GM12878 (cell line): ENCODE data around the gene CENPC. TPM values are rescaled to one million over a fixed set of nuclear protein-coding genes. Genes with fewer than 3 reads are reported as not detected.

Source experiments
- ATAC-seq: fragments of 200-7000 bp; cut with Tn5 transposase; 3 replicates; pipeline ENCODE4 v1.9.1; 2020; ENCODE audit warnings: mild to moderate bottlenecking, moderate library complexity
- BruUV-seq: library from RNA; stranded (reverse); fragments of 400-500 nt; replicated peaks from 2 replicates; lab custom pipeline; 2021; lab: Mats Ljungman, UMichigan
- CTCF ChIA-PET: fragments of 300-600 bp; sonication (Branson Sonifier 250); formaldehyde crosslinking; extraction: SDS; loops from one replicate; lab custom pipeline; 2021; ENCODE audit warnings: inconsistent platforms; lab: Yijun Ruan, JAX
- POLR2A ChIA-PET: fragments of 350-600 bp; formaldehyde crosslinking; extraction: SDS; loops from one replicate; lab custom pipeline; 2021; ENCODE audit warnings: inconsistent platforms; lab: Charles Lee
- RAD21 ChIA-PET: fragments of 300-600 bp; sonication (Branson Sonifier 250); formaldehyde crosslinking; loops from one replicate; lab custom pipeline; 2023; ENCODE audit warnings: antibody characterized with exemption; ENCODE audit not compliant: unreplicated experiment; lab: Charles Lee
- SMC1A ChIA-PET: fragments of 300-600 bp; sonication (Branson Sonifier 250); formaldehyde crosslinking; loops from one replicate; lab custom pipeline; 2023; ENCODE audit not compliant: unreplicated experiment, uncharacterized antibody; lab: Charles Lee
- DNase-seq: peaks from one replicate; pipeline ENCODE4 v3.0.0-alpha.2; 2011; ENCODE audit warnings: low read depth, low spot score
- FAIRE-seq: peaks from 3 replicates; lab custom pipeline; 2011; peaks lifted over from hg19 to GRCh38; lab: Jason Lieb, UNC
- H2AFZ ChIP-seq: 2 replicates; pipeline ENCODE4 v1.6.0; 2011; ENCODE audit warnings: low read depth, low read length, control low read depth; ENCODE audit not compliant: control insufficient read depth
- H3K27ac ChIP-seq: 2 replicates; pipeline ENCODE4 v1.5.1; 2011; ENCODE audit warnings: control low read depth; ENCODE audit not compliant: control insufficient read depth, insufficient read depth
- H3K27me3 ChIP-seq, 2 experiments: replicated peaks in 1 of 2; 2 replicates each; pipeline versions ENCODE4 v1.6.0 to v1.6.1; 2011; ENCODE audit warnings: low read length in 1 of 2; ENCODE audit not compliant: control insufficient read depth in 2 of 2, insufficient read depth in 2 of 2
- H3K36me3 ChIP-seq, 2 experiments: 2 replicates each; pipeline ENCODE4 v1.5.1; 2011; ENCODE audit warnings: low read length in 1 of 2; ENCODE audit not compliant: control insufficient read depth in 2 of 2, insufficient read depth in 2 of 2
- H3K4me1 ChIP-seq: 2 replicates; pipeline ENCODE4 v1.6.1; 2011; ENCODE audit warnings: mild to moderate bottlenecking, low read length, moderate library complexity, mixed read lengths; ENCODE audit not compliant: control insufficient read depth, insufficient read depth
- H3K4me2 ChIP-seq: 2 replicates; pipeline ENCODE4 v1.6.0; 2011; ENCODE audit warnings: control low read depth; ENCODE audit not compliant: control insufficient read depth, insufficient read depth
- H3K4me3 ChIP-seq: fragments of 200-600 bp; sonication (generic); 2 replicates; pipeline ENCODE4 v1.5.1; 2016
- H3K79me2 ChIP-seq: 2 replicates; pipeline ENCODE4 v1.6.0; 2011; ENCODE audit warnings: low read length; ENCODE audit not compliant: control insufficient read depth, insufficient read depth
- H3K9ac ChIP-seq: 2 replicates; pipeline ENCODE4 v1.8.0; 2011; ENCODE audit warnings: low read length, control low read depth, mixed read lengths; ENCODE audit not compliant: control insufficient read depth, insufficient read depth
- H3K9me3 ChIP-seq: replicated peaks from 3 replicates; pipeline ENCODE4 v1.5.1; 2011; ENCODE audit warnings: mild to moderate bottlenecking, low read length; ENCODE audit not compliant: control insufficient read depth, insufficient read depth
- H4K20me1 ChIP-seq: 2 replicates; pipeline ENCODE4 v1.6.0; 2011; ENCODE audit not compliant: control insufficient read depth, insufficient read depth
- CTCF ChIP-seq, 3 experiments: IDR thresholded peaks in 2 of 3; conservative IDR thresholded peaks in 1 of 3; 2 replicates each; pipeline ENCODE4 v1.5.1; 2011; ENCODE audit warnings: low read depth in 3 of 3, low read length in 3 of 3, mild to moderate bottlenecking in 3 of 3, control low read depth in 2 of 3, moderate library complexity in 2 of 3, inconsistent platforms in 1 of 3, mixed read lengths in 1 of 3; ENCODE audit not compliant: control insufficient read depth in 2 of 3, insufficient read depth in 1 of 3; ENCODE audit errors: extremely low read depth in 1 of 3
- KLF5 ChIP-seq: fragments of 450-650 bp; IDR thresholded peaks from 2 replicates; pipeline ENCODE4 v1.6.1; 2014; ENCODE audit warnings: mild to moderate bottlenecking; ENCODE audit not compliant: partially characterized antibody
- MYB ChIP-seq: fragments of 150-350 bp; IDR thresholded peaks from 2 replicates; pipeline ENCODE4 v1.6.1; 2014; ENCODE audit warnings: mild to moderate bottlenecking, low read depth, low read length, borderline replicate concordance
- NFXL1 ChIP-seq: fragments of 450-650 bp; IDR thresholded peaks from 2 replicates; pipeline ENCODE4 v1.6.1; 2017; ENCODE audit warnings: antibody characterized with exemption, mild to moderate bottlenecking, borderline replicate concordance
- PAX5 ChIP-seq: IDR thresholded peaks from 2 replicates; pipeline ENCODE4 v1.6.1; 2011; ENCODE audit warnings: low read depth, low read length, borderline replicate concordance
- POU2F2 ChIP-seq: IDR thresholded peaks from 3 replicates; pipeline ENCODE4 v1.6.1; 2011; ENCODE audit warnings: low read depth, mild to moderate bottlenecking, low read length, borderline replicate concordance
- STAT1 ChIP-seq: fragments of 450-650 bp; conservative IDR thresholded peaks from 2 replicates; pipeline ENCODE4 v1.6.1; 2014; ENCODE audit warnings: antibody characterized with exemption, mild to moderate bottlenecking
- USF2 ChIP-seq: IDR thresholded peaks from 2 replicates; pipeline ENCODE4 v1.6.1; 2011; ENCODE audit warnings: low read depth, low read length, improper control_type of control experiment, borderline replicate concordance
- YY1 ChIP-seq: IDR thresholded peaks from 2 replicates; pipeline ENCODE4 v1.6.1; 2011; ENCODE audit warnings: low read depth, mild to moderate bottlenecking, low read length
- ZZZ3 ChIP-seq: IDR thresholded peaks from 2 replicates; pipeline ENCODE4 v1.6.1; 2011; ENCODE audit warnings: low read depth; ENCODE audit not compliant: control insufficient read depth, insufficient read length
- WGBS: methylation state at CpG from one replicate; pipeline ENCODE4 v1.1.6; 2016; ENCODE audit warnings: low lambda C conversion rate; ENCODE audit not compliant: insufficient replicate concordance, insufficient coverage; ENCODE audit errors: missing lambda C conversion rate; 5-methylcytosine and 5-hydroxymethylcytosine counted together
- in situ Hi-C: fragments of 300-500 bp; cut with MboI; formaldehyde crosslinking; loops from 9 replicates; pipeline ENCODE4 v1.14.3; 2018; ENCODE audit warnings: mixed read lengths
- intact Hi-C: fragments of 100-400 bp; cut with micrococcal nuclease; formaldehyde crosslinking; loops from one replicate; pipeline ENCODE4 v1.14.2; 2022; ENCODE audit not compliant: unreplicated experiment
- polyA plus RNA-seq, 11 experiments: library from polyadenylated mRNA; depleted of rRNA in 4 of 11; unstranded in 6 of 11; stranded (reverse) in 5 of 11; fragments of >200 nt; fragmentation: Nextera tagmentation in 4 of 11; fragmentation: Illumina TruSeq in 1 of 11; extraction: Ambion mirVana in 4 of 11; extraction: Trizol in 1 of 11; gene quantifications; 1 replicate in 1 of 11; 2 replicates in 10 of 11; pipeline versions ENCODE4 v1.2.1 to v1.2.3, GENCODE V29; 2011 to 2016; ENCODE audit warnings: inconsistent platforms in 2 of 11, missing spikeins in 2 of 11, low read depth in 1 of 11
- total RNA-seq, 4 experiments: library from RNA; depleted of rRNA in 3 of 4; stranded (reverse); fragments of >200 nt in 3 of 4; fragmentation: Illumina TruSeq in 1 of 4; extraction: Trizol in 1 of 4; gene quantifications; 2 replicates each; pipeline versions ENCODE4 v1.2.1 to v1.2.3, GENCODE V29; 2013 to 2021
- TF ChIP-seq, protein P1 (sequence below): fragments of 450-650 bp; IDR thresholded peaks from 2 replicates; pipeline ENCODE4 v1.6.1; 2017; ENCODE audit warnings: mild to moderate bottlenecking, moderate library complexity
- TF ChIP-seq, protein P2 (sequence below): fragments of 450-650 bp; IDR thresholded peaks from 2 replicates; pipeline ENCODE4 v1.6.1; 2017; ENCODE audit warnings: borderline replicate concordance

The CENPC gene
- total and polyA plus RNA-seq, 10 of the 15 experiments (the other 5 are each of a cell fraction or from before 2014, with no cell fraction given), result 13.1 to 34.9 (median 20.3) TPM

DNA sequence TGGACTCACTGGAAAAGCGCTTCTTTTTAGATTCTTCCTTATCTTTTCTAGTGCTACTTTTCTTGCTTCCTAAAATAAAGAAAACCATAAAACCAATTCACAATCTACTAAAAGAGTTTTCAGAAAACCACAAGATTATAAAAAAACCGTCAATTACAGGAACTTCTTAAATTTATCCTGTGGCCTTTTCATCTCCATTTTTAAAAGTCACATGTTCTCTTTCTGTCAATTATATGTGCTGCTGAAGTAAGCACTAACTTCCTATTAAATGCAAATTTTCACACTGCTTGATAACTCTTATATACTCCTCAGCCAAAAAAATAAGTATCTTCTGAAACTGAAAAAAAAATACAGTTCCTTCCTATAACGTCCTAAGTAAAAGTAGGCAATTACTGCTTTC is 32.8 kb downstream of the CENPC start:
- no peaks in the 10 kb centered on the region for H4K20me1 ChIP-seq
- ChIA-PET SMC1A (no interaction called here), POLR2A (no interaction called here), RAD21 (no interaction called here), CTCF (no interaction called here)
- no peak overlapping the region for H3K4me3 ChIP-seq
- no TSS peak for BruUV-seq
- intact Hi-C loops, result no loop called here
- FAIRE-seq (no peak), ATAC-seq (no peak), DNase-seq (no peak)
- H3K9me3 ChIP-seq, result no peaks in the 10 kb centered on the region
- peaks cover 2 to 15% of the 10 kb centered on the region in 2 experiments; a peak in 3 of 4 replicates for H3K36me3 ChIP-seq
- H3K79me2 ChIP-seq, result no peaks in the 10 kb centered on the region
- no peaks in the 10 kb centered on the region for H3K4me1 ChIP-seq
- in situ Hi-C loops, result no loop called here
- no peak overlapping the region for H3K27ac ChIP-seq
- 80% methylated on average over 3 of the region's 3 CpGs for WGBS
- TF ChIP-seq KLF5 (no peak), PAX5 (no peak), YY1 (no peak), ZZZ3 (no peak), CTCF (IDR thresholded peaks at IDR 0.05 in 2 of 3, conservative IDR thresholded peaks at IDR 0.05 in 1 of 3; ENCODE audit: control insufficient read depth in 2 of 3, extremely low read depth in 1 of 3, insufficient read depth in 1 of 3, low read depth in 3 of 3, low read length in 3 of 3) (no peak), POU2F2 (no peak), STAT1 (no peak), NFXL1 (no peak), MYB (no peak), USF2 (no peak)
- TF ChIP-seq, protein P1, sequence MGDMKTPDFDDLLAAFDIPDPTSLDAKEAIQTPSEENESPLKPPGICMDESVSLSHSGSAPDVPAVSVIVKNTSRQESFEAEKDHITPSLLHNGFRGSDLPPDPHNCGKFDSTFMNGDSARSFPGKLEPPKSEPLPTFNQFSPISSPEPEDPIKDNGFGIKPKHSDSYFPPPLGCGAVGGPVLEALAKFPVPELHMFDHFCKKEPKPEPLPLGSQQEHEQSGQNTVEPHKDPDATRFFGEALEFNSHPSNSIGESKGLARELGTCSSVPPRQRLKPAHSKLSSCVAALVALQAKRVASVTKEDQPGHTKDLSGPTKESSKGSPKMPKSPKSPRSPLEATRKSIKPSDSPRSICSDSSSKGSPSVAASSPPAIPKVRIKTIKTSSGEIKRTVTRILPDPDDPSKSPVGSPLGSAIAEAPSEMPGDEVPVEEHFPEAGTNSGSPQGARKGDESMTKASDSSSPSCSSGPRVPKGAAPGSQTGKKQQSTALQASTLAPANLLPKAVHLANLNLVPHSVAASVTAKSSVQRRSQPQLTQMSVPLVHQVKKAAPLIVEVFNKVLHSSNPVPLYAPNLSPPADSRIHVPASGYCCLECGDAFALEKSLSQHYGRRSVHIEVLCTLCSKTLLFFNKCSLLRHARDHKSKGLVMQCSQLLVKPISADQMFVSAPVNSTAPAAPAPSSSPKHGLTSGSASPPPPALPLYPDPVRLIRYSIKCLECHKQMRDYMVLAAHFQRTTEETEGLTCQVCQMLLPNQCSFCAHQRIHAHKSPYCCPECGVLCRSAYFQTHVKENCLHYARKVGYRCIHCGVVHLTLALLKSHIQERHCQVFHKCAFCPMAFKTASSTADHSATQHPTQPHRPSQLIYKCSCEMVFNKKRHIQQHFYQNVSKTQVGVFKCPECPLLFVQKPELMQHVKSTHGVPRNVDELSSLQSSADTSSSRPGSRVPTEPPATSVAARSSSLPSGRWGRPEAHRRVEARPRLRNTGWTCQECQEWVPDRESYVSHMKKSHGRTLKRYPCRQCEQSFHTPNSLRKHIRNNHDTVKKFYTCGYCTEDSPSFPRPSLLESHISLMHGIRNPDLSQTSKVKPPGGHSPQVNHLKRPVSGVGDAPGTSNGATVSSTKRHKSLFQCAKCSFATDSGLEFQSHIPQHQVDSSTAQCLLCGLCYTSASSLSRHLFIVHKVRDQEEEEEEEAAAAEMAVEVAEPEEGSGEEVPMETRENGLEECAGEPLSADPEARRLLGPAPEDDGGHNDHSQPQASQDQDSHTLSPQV, result no peak
- TF ChIP-seq, protein P2, sequence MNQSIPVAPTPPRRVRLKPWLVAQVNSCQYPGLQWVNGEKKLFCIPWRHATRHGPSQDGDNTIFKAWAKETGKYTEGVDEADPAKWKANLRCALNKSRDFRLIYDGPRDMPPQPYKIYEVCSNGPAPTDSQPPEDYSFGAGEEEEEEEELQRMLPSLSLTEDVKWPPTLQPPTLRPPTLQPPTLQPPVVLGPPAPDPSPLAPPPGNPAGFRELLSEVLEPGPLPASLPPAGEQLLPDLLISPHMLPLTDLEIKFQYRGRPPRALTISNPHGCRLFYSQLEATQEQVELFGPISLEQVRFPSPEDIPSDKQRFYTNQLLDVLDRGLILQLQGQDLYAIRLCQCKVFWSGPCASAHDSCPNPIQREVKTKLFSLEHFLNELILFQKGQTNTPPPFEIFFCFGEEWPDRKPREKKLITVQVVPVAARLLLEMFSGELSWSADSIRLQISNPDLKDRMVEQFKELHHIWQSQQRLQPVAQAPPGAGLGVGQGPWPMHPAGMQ, result no peak
- H3K9ac ChIP-seq, result no peak overlapping the region
- H2AFZ ChIP-seq, result no peak overlapping the region
- no peaks in the 10 kb centered on the region for H3K27me3 ChIP-seq
- no peak overlapping the region for H3K4me2 ChIP-seq
